Measurements from ENCODE around the gene RIPPLY1. TPM values are rescaled to one million over a fixed set of nuclear protein-coding genes. Genes with fewer than 3 reads are reported as not detected.

Gene RIPPLY1
- total RNA-seq, 4 donors from 2014 or later = not detected

- no peak for ATAC-seq
- no peaks in the 10 kb centered on the region for H3K9me3 ChIP-seq
- no peak overlapping the region for H3K4me3 ChIP-seq
- TF ChIP-seq CTCF (IDR thresholded peaks at IDR 0.05 in 4 of 5, conservative IDR thresholded peaks at IDR 0.05 in 1 of 5) = no peak
- TF ChIP-seq POLR2A (IDR thresholded peaks at IDR 0.05) = no peak
- no peak for DNase-seq
- intact Hi-C loops (cut with DNase I; ENCODE audit: low total_unique reads) (no loop called here), in situ Hi-C loops (cut with MboI; ENCODE audit: low sequenced_read_pairs in 4 of 4) (no loop called here)
- no peaks in the 10 kb centered on the region for H3K27me3 ChIP-seq
- peak overlapping the region; percentile 68 to 81 (median 78) for H3K27ac ChIP-seq
- peaks cover 13 to 30% of the 10 kb centered on the region in 2 donors for H3K4me1 ChIP-seq
- H3K36me3 ChIP-seq = no peaks in the 10 kb centered on the region
Observed at GRCh38 chrX:106902684-106903083, 457 bp downstream of the RIPPLY1 start.

- TF ChIP-seq POLR2A (IDR thresholded peaks at IDR 0.05) = no peak
- no peak for TF ChIP-seq CTCF (IDR thresholded peaks at IDR 0.05 in 4 of 5, conservative IDR thresholded peaks at IDR 0.05 in 1 of 5)
- DNase-seq (no peak), ATAC-seq (no peak)
- no peak overlapping the region for H3K27ac ChIP-seq
- H3K9me3 ChIP-seq = no peaks in the 10 kb centered on the region
- no peak overlapping the region for H3K4me3 ChIP-seq
- no peaks in the 10 kb centered on the region for H3K36me3 ChIP-seq
- intact Hi-C loops (cut with DNase I; ENCODE audit: low total_unique reads) (no loop called here), in situ Hi-C loops (cut with MboI; ENCODE audit: low sequenced_read_pairs in 4 of 4) (no loop called here)
- peaks cover 13 to 30% of the 10 kb centered on the region in 2 donors for H3K4me1 ChIP-seq
- no peaks in the 10 kb centered on the region for H3K27me3 ChIP-seq
Observed at GRCh38 chrX:106901781-106902219, 1.3 kb downstream of the RIPPLY1 start.

- Histone ChIP-seq H3K9me3 (no peaks in the 10 kb centered on the region), H3K27me3 (no peaks in the 10 kb centered on the region), H3K4me1 (peaks cover 13 to 30% of the 10 kb centered on the region in 2 donors), H3K27ac (no peak overlapping the region), H3K4me3 (no peak overlapping the region), H3K36me3 (no peaks in the 10 kb centered on the region)
- intact Hi-C loops (cut with DNase I; ENCODE audit: low total_unique reads) (no loop called here), in situ Hi-C loops (cut with MboI; ENCODE audit: low sequenced_read_pairs in 4 of 4) (no loop called here)
- TF ChIP-seq CTCF (IDR thresholded peaks at IDR 0.05 in 4 of 5, conservative IDR thresholded peaks at IDR 0.05 in 1 of 5) (no peak), POLR2A (IDR thresholded peaks at IDR 0.05) (no peak)
- DNase-seq (no peak), ATAC-seq (no peak)
Observed at GRCh38 chrX:106901341-106901740, 1.8 kb downstream of the RIPPLY1 start.

- intact Hi-C loops (cut with DNase I; ENCODE audit: low total_unique reads) (loop anchor here (5.0 kb wide), 1 partner anchor 32 kb away; no protein-coding TSS in a partner anchor), in situ Hi-C loops (cut with MboI; ENCODE audit: low sequenced_read_pairs in 4 of 4) (loop anchor here in 1 of 4 donors (10.0 kb wide), 1 partner anchor 55 kb away; no protein-coding TSS in a partner anchor)
- Histone ChIP-seq H3K4me1 (peaks cover 7 to 21% of the 10 kb centered on the region in 2 donors), H3K4me3 (no peak overlapping the region), H3K36me3 (no peaks in the 10 kb centered on the region), H3K27ac (no peak overlapping the region), H3K9me3 (no peaks in the 10 kb centered on the region), H3K27me3 (no peaks in the 10 kb centered on the region)
- DNase-seq = no peak
- no peak for ATAC-seq
- no peak for TF ChIP-seq CTCF (IDR thresholded peaks at IDR 0.05 in 4 of 5, conservative IDR thresholded peaks at IDR 0.05 in 1 of 5)
- TF ChIP-seq POLR2A (IDR thresholded peaks at IDR 0.05) = no peak
Observed at GRCh38 chrX:106899841-106900240, 3.3 kb downstream of the RIPPLY1 start.

GRCh38 chrX:106899276-106899675 is 3.9 kb downstream of the RIPPLY1 start:
- no peak for ATAC-seq
- no peaks in the 10 kb centered on the region for H3K36me3 ChIP-seq
- H3K9me3 ChIP-seq = no peaks in the 10 kb centered on the region
- H3K27ac ChIP-seq = no peak overlapping the region
- DNase-seq = no peak
- in situ Hi-C loops (cut with MboI; ENCODE audit: low sequenced_read_pairs in 4 of 4) (loop anchor here in 1 of 4 donors (10.0 kb wide), 1 partner anchor 56 kb away; no protein-coding TSS in a partner anchor), intact Hi-C loops (cut with DNase I; ENCODE audit: low total_unique reads) (loop anchor here (5.0 kb wide), 1 partner anchor 33 kb away; no protein-coding TSS in a partner anchor)
- TF ChIP-seq POLR2A (IDR thresholded peaks at IDR 0.05) (no peak), CTCF (IDR thresholded peaks at IDR 0.05 in 4 of 5, conservative IDR thresholded peaks at IDR 0.05 in 1 of 5) (no peak)
- no peaks in the 10 kb centered on the region for H3K27me3 ChIP-seq
- H3K4me1 ChIP-seq = peaks cover under 1 to 16% of the 10 kb centered on the region in 2 donors
- H3K4me3 ChIP-seq = no peak overlapping the region

Data from gastrocnemius medialis (tissue), 4 donors.